Endothelial cell of umbilical vein (primary cell): Measurements from ENCODE around the gene TNFSF4. TPM values are rescaled to one million over a fixed set of nuclear protein-coding genes. Genes with fewer than 3 reads are reported as not detected.
"Not testable (repeated sequence)": the region's sequence is repeated elsewhere in the genome, so short reads cannot be mapped to it uniquely, and the experiment has no call there.

ENCODE experiments used
- BruUV-seq: library from RNA; stranded (reverse); fragments of 400-500 nt; replicated peaks from 2 replicates; lab custom pipeline; 2021; lab: Mats Ljungman, UMichigan
- CTCF ChIA-PET: fragments of 300-600, 350-600 bp; sonication (Branson Sonifier 250); formaldehyde crosslinking; loops from one replicate; lab custom pipeline; 2021; ENCODE audit warnings: antibody characterized with exemption, inconsistent platforms; lab: Charles Lee
- POLR2A ChIA-PET: fragments of 300-600, 350-600 bp; sonication (Branson Sonifier 250); formaldehyde crosslinking; loops from one replicate; lab custom pipeline; 2021; ENCODE audit warnings: antibody characterized with exemption, inconsistent platforms; lab: Charles Lee
- DNase-seq: peaks from one replicate; pipeline ENCODE4 v3.0.0-alpha.2; 2011; ENCODE audit warnings: low read depth, low spot score
- FAIRE-seq: peaks from 2 replicates; lab custom pipeline; 2011; peaks lifted over from hg19 to GRCh38; lab: Jason Lieb, UNC
- H2AFZ ChIP-seq: 2 replicates; pipeline ENCODE4 v1.6.0; 2012; ENCODE audit warnings: low read depth, low read length, control low read depth, inconsistent platforms
- H3K27ac ChIP-seq: 2 replicates; pipeline ENCODE4 v1.5.1; 2011; ENCODE audit warnings: low read depth, mild to moderate bottlenecking, control low read depth, low read length, moderate library complexity; ENCODE audit not compliant: insufficient read depth
- H3K27me3 ChIP-seq, 2 experiments: 2 replicates each; pipeline versions ENCODE4 v1.6.0 to v1.6.1; 2011; ENCODE audit warnings: low read length in 2 of 2, mixed read lengths in 1 of 2; ENCODE audit not compliant: control insufficient read depth in 2 of 2, insufficient read depth in 2 of 2
- H3K36me3 ChIP-seq, 2 experiments: 2 replicates in 1 of 2; 3 replicates in 1 of 2; pipeline ENCODE4 v1.5.1; 2011; ENCODE audit warnings: low read length in 2 of 2, mild to moderate bottlenecking in 1 of 2, moderate library complexity in 1 of 2; ENCODE audit not compliant: control insufficient read depth in 2 of 2, insufficient read depth in 2 of 2; ENCODE audit errors: extremely low read depth in 1 of 2
- H3K4me1 ChIP-seq: 3 replicates; pipeline ENCODE4 v1.5.1; 2011; ENCODE audit warnings: mild to moderate bottlenecking, low read length; ENCODE audit not compliant: control insufficient read depth, insufficient read depth; ENCODE audit errors: extremely low read depth
- H3K4me2 ChIP-seq: 2 replicates; pipeline ENCODE4 v1.6.1; 2011; ENCODE audit warnings: low read length, control low read depth, mixed read lengths; ENCODE audit not compliant: insufficient read depth
- H3K4me3 ChIP-seq, 3 experiments: fragments of 200-600 bp in 1 of 3; sonication (generic), shearing (Covaris generic) in 1 of 3; replicated peaks in 1 of 3; 2 replicates each; pipeline ENCODE4 v1.5.1; 2011 to 2016; ENCODE audit warnings: control low read depth in 3 of 3, low read length in 3 of 3, mild to moderate bottlenecking in 2 of 3, inconsistent platforms in 1 of 3, low read depth in 1 of 3, moderate library complexity in 1 of 3; ENCODE audit not compliant: insufficient read depth in 1 of 3
- H3K79me2 ChIP-seq: 2 replicates; pipeline ENCODE4 v1.6.0; 2012; ENCODE audit warnings: low read length, inconsistent platforms; ENCODE audit not compliant: control insufficient read depth, insufficient read depth
- H3K9ac ChIP-seq: replicated peaks from 2 replicates; pipeline ENCODE3; 2011; ENCODE audit warnings: low read length, control low read depth; ENCODE audit not compliant: insufficient read depth; ENCODE audit errors: extremely low read depth
- H3K9me1 ChIP-seq: replicated peaks from 3 replicates; pipeline ENCODE4 v1.6.0; 2011; ENCODE audit warnings: mild to moderate bottlenecking, low read length; ENCODE audit not compliant: control insufficient read depth, insufficient read depth; ENCODE audit errors: extremely low read depth
- H3K9me3 ChIP-seq: replicated peaks from 2 replicates; pipeline ENCODE4 v1.5.1; 2012; ENCODE audit warnings: low read length, inconsistent platforms; ENCODE audit not compliant: control insufficient read depth, insufficient read depth
- H4K20me1 ChIP-seq: replicated peaks from 2 replicates; pipeline ENCODE3; 2011; ENCODE audit warnings: mild to moderate bottlenecking, low read length; ENCODE audit not compliant: control insufficient read depth, insufficient read depth; ENCODE audit errors: extremely low read depth
- EZH2 ChIP-seq: IDR thresholded peaks from 2 replicates; pipeline ENCODE4 v1.6.1; 2012; ENCODE audit warnings: borderline replicate concordance, low read depth, mild to moderate bottlenecking, moderate library complexity, low read length, inconsistent platforms; ENCODE audit not compliant: severe bottlenecking
- FOS ChIP-seq: IDR thresholded peaks from 2 replicates; pipeline ENCODE4 v1.6.1; 2011; ENCODE audit warnings: mild to moderate bottlenecking, low read length, moderate library complexity, borderline replicate concordance; ENCODE audit not compliant: insufficient read depth
- GATA2 ChIP-seq: IDR thresholded peaks from 2 replicates; pipeline ENCODE4 v1.7.0; 2011; ENCODE audit warnings: low read depth, mild to moderate bottlenecking, moderate library complexity, mixed read lengths, low read length; ENCODE audit not compliant: insufficient read length, insufficient read depth
- JUN ChIP-seq: IDR thresholded peaks from 2 replicates; pipeline ENCODE4 v1.6.1; 2011; ENCODE audit warnings: borderline replicate concordance, low read depth; ENCODE audit not compliant: insufficient read length, insufficient read depth
- POLR2AphosphoS5 ChIP-seq: IDR thresholded peaks from 2 replicates; pipeline ENCODE4 v1.6.1; 2012; ENCODE audit warnings: low read depth, mild to moderate bottlenecking, control low read depth, low read length, moderate library complexity; ENCODE audit not compliant: insufficient read depth
- dilution Hi-C: fragments of 300-500 bp; cut with MboI; formaldehyde crosslinking; loops from one replicate; pipeline ENCODE4 v1.15.0; 2019; ENCODE audit warnings: low sequenced_read_pairs; ENCODE audit not compliant: extremely low pct_ligation_motif_present
- intact Hi-C: fragments of 100-400 bp; cut with micrococcal nuclease; formaldehyde crosslinking; loops from one replicate; pipeline ENCODE4 v1.10.0; 2022
- polyA plus RNA-seq, 4 experiments: library from polyadenylated mRNA; depleted of rRNA in 3 of 4; stranded (reverse) in 3 of 4; unstranded in 1 of 4; fragments of >200 nt; gene quantifications; 2 replicates each; pipeline versions ENCODE4 v1.2.1 to v1.2.3, GENCODE V29; 2011 to 2012; ENCODE audit warnings: missing spikeins in 1 of 4
- total RNA-seq: library from RNA; stranded (reverse); gene quantifications from 2 replicates; pipeline ENCODE4 v1.2.3, GENCODE V29; 2021

Gene TNFSF4
- total and polyA plus RNA-seq, 2 donors (not counting 3 experiments of a cell fraction or from before 2014, with no cell fraction given), result 44.9 to 88.1 TPM

DNA sequence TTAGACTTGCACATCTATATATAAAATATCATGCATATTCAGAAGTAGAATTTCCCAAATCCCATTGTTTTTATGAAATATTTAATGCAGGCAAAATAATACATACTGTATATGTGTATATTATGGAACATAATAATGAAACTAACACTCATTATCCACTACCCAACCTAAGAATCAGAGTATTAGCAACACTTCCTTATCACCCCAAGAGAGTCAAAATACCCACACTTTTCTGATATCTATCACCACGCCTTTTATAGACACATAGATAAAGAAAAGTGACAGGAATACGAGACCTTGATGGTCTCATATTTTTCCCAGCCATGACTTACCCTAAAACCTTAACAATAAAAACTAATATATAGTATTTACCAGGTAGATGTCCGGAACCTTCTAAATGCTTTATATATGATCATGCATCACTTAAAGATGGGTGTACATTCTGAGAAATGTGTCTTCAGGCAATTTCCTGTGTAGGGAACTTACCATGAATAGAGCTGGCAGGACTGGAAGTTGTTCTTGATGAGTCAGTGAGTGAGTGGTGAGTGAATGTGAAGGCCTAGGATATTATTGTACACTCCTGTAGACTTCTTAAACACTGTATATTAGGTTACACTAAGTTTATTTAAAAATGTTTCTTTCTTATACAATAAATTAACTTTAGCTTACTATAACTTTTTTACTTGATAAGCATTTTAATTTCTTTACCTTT, 45.5 kb downstream of the TNFSF4 start:
- H3K27me3 ChIP-seq, result no peaks in the 10 kb centered on the region
- TSS peak; percentile 28 for BruUV-seq

DNA sequence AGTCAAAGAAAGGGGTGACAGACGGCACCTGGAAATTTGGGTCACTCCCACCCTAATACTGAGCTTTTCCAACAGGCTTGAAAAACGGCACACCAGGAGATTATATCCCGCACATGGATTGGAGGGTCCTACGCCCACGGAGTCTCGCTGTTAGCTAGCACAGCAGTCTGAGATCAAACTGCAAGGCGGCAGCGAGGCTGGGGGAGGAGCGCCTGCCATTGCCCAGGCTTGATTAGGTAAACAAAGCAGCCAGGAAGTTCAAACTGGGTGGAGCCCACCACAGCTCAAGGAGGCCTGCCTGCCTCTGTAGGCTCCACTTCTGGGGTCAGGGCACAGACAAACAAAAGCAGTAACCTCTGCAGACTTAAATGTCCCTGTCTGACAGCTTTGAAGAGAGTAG, 53.2 kb downstream of the TNFSF4 start:
- BruUV-seq, H3K79me2 ChIP-seq, H2AFZ ChIP-seq, H3K9me1 ChIP-seq, DNase-seq, H3K9ac ChIP-seq, H3K4me3 ChIP-seq, FAIRE-seq, H3K4me1 ChIP-seq, dilution Hi-C loops, H3K27me3 ChIP-seq, H3K36me3 ChIP-seq, H3K27ac ChIP-seq, H3K9me3 ChIP-seq, H3K4me2 ChIP-seq, POLR2A ChIA-PET, intact Hi-C loops, H4K20me1 ChIP-seq: not testable (repeated sequence)
- CTCF ChIA-PET, result interaction anchor here (1.6 kb wide), 1 partner anchor 8 kb away, joined by 4 read pairs; no protein-coding TSS in a partner anchor

More for the DNA sequence above, 45.5 kb downstream of the TNFSF4 start:
- no peaks in the 10 kb centered on the region for H3K36me3 ChIP-seq
- H2AFZ ChIP-seq, result no peak overlapping the region
- no peak overlapping the region for H3K9ac ChIP-seq
- peaks cover 17% of the 10 kb centered on the region for H3K4me1 ChIP-seq
- H3K27ac ChIP-seq, result peak overlapping the region; percentile 50
- H3K4me2 ChIP-seq, result peak overlapping the region; percentile 63
- no peak overlapping the region for H3K4me3 ChIP-seq
- CTCF ChIA-PET, result interaction anchor here (1.0 to 1.3 kb wide), 6 partner anchors 8 to 123 kb away, joined by 3 to 7 read pairs (median 4); no protein-coding TSS in a partner anchor
- no peak for TF ChIP-seq EZH2
- TF ChIP-seq GATA2, result peak; percentile 37
- peak; percentile 27 for TF ChIP-seq POLR2AphosphoS5
- TF ChIP-seq FOS, result peak; percentile 92
- TF ChIP-seq JUN, result peak; percentile 46
- POLR2A ChIA-PET, result no interaction called here
- intact Hi-C loops (no loop called here), dilution Hi-C loops (no loop called here)
- H3K9me3 ChIP-seq, result no peaks in the 10 kb centered on the region
- H4K20me1 ChIP-seq, result no peaks in the 10 kb centered on the region
- no peaks in the 10 kb centered on the region for H3K9me1 ChIP-seq
- no peaks in the 10 kb centered on the region for H3K79me2 ChIP-seq
- FAIRE-seq, result peak; percentile 75
- DNase-seq, result peak; percentile 76
